EH (cell line): Measurements from ENCODE around the gene GAD2.

Source experiments
- DNase-seq: peaks from one replicate; pipeline ENCODE4 v3.0.0-alpha.2; 2015; ENCODE audit warnings: low read depth

Gene GAD2

GRCh38 chr10:26318672-26319071 lies 102.1 kb downstream of the GAD2 start:
- DNase-seq = no peak

- no peak for DNase-seq
These were observed 106.6 kb downstream of the GAD2 start for GRCh38 chr10:26323219-26323618.

GRCh38 chr10:26326851-26327250 lies 110.3 kb downstream of the GAD2 start:
- no peak for DNase-seq

GRCh38 chr10:26327811-26328210 lies 111.2 kb downstream of the GAD2 start:
- DNase-seq = no peak

- DNase-seq = peak; percentile 5
These were observed 114.8 kb downstream of the GAD2 start for GRCh38 chr10:26331371-26331770.

GRCh38 chr10:26334232-26334931 lies 117.8 kb downstream of the GAD2 start:
- no peak for DNase-seq

GRCh38 chr10:26334932-26335573 lies 118.5 kb downstream of the GAD2 start:
- peak; percentile 77 for DNase-seq

- no peak for DNase-seq
These were observed 119.1 kb downstream of the GAD2 start for GRCh38 chr10:26335574-26336093.

GRCh38 chr10:26336979-26337378 lies 120.4 kb downstream of the GAD2 start:
- no peak for DNase-seq

GRCh38 chr10:26341701-26342100 lies 125.1 kb downstream of the GAD2 start:
- no peak for DNase-seq

- DNase-seq = peak; percentile 26
These were observed 132.3 kb downstream of the GAD2 start for GRCh38 chr10:26348821-26349417.
